SKM-1 treated with dmso at 0.1 percent for 144 hours (cell line): ENCODE results near the gene UGT1A10.

Experiments
- DNase-seq: peaks from one replicate; lab custom pipeline; 2025; ENCODE audit not compliant: unreplicated experiment; lab: John Stamatoyannopoulos, UW

The UGT1A10 gene

GRCh38 chr2:233819884-233820773, 183.9 kb downstream of the UGT1A10 start:
- no peak for DNase-seq

GRCh38 chr2:233820774-233821105, 184.5 kb downstream of the UGT1A10 start:
- no peak for DNase-seq

GRCh38 chr2:233821196-233821595, 184.9 kb downstream of the UGT1A10 start:
- no peak for DNase-seq

GRCh38 chr2:233821709-233822100, 185.5 kb downstream of the UGT1A10 start:
- DNase-seq = no peak

- no peak for DNase-seq
These were observed 186.0 kb downstream of the UGT1A10 start for GRCh38 chr2:233822101-233822771.
